C4-2B (cell line): ENCODE data around the gene MPP2.

Experiments
- H3K27ac ChIP-seq: fragments of 450-650 bp; 2 replicates; pipeline ENCODE4 v1.5.1; 2017
- ZFX ChIP-seq: fragments of 450-650 bp; IDR thresholded peaks from 2 replicates; pipeline ENCODE4 v1.6.1; 2017
- TF ChIP-seq, protein P1 (sequence below): fragments of 450-650 bp; conservative IDR thresholded peaks from 2 replicates; pipeline ENCODE4 v1.5.1; 2017; ENCODE audit warnings: mild to moderate bottlenecking

MPP2 gene

DNA sequence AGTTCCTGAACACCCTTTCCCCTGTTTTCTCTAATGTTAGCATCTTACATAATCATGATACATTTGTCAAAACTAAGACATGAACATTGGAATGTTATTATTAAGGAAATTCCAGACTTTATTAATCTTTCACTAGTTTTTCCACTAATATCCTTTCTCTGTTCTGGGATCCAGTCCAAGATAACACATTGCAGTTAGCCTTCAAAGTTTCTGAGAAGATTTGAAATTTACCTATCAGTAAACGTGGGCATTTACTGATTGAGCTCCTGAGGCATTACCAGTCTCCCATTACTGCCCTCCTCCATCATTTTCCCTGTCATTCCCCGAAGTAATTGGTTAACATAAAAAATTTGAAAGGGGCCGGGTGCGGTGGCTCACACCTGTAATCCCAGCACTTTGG lies 66.1 kb downstream of the MPP2 start:
- no peak for TF ChIP-seq ZFX
- TF ChIP-seq, protein P1, sequence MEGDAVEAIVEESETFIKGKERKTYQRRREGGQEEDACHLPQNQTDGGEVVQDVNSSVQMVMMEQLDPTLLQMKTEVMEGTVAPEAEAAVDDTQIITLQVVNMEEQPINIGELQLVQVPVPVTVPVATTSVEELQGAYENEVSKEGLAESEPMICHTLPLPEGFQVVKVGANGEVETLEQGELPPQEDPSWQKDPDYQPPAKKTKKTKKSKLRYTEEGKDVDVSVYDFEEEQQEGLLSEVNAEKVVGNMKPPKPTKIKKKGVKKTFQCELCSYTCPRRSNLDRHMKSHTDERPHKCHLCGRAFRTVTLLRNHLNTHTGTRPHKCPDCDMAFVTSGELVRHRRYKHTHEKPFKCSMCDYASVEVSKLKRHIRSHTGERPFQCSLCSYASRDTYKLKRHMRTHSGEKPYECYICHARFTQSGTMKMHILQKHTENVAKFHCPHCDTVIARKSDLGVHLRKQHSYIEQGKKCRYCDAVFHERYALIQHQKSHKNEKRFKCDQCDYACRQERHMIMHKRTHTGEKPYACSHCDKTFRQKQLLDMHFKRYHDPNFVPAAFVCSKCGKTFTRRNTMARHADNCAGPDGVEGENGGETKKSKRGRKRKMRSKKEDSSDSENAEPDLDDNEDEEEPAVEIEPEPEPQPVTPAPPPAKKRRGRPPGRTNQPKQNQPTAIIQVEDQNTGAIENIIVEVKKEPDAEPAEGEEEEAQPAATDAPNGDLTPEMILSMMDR: no peak
- peak overlapping the region; percentile 84; the same call in 1 of the 2 replicates for H3K27ac ChIP-seq

DNA sequence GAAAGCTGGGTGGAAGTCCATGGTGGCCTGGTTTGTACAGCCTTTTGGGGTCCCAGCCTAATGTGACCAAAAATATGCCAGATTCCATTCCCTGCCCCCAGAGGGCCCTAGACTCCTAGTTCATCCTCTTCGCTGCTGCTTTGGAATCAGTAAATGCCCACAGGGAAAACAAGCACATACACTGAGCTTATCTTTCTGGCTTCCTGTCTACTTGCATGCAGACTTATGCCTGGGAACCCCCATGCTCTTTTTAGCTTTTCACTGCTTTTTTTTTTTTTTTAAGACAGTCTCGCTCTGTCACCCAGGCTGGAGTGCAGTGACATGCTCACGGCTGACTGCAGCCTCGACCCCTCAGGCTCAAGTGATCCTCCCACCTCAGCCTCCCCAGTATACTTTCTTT lies 66.5 kb downstream of the MPP2 start:
- H3K27ac ChIP-seq: peak overlapping the region; percentile 84
- TF ChIP-seq ZFX: no peak
- TF ChIP-seq, protein P1: peak; percentile 42

DNA sequence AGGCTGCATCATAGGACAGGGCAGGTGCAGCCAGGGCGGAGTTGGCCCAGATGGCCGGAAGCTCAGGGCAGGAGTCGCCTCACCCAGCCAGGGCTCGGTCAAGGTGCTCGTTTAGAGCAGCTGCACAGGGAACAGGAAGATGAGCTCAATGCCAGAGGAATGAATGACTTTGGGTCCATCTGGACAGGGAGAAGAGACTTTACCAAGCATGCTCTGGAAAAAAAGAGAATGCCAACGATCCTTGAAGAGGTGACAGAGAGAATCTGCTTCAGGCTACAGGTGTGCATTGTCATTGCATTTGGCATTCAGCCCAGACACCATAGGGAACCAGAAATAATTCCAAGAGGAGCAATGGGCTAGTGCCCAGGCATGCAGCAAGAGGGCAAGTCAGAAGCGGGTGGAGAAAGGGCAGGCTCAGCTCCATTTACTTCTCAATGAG lies 67.6 kb downstream of the MPP2 start:
- H3K27ac ChIP-seq: peak overlapping the region; percentile 84
- TF ChIP-seq, protein P1: no peak
- TF ChIP-seq ZFX: no peak

DNA sequence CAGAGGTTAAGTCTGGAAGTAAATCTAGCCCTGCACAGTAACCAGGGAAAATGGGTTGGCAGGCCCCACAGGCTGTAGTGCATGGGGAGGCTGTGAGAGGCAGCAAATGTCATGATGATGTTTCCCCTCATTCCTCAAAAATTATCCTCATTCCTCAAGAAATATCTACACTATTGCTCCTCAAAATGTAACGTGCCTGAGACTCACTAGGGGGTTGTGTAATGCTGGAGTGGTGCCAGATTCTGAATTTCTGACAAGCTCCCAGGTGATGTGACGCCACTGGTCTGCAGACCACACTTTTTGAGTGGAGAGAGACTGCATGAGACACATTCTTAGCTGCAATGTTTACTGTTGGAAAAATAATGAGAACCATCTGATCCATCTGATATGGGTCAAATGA lies 73.2 kb downstream of the MPP2 start:
- TF ChIP-seq, protein P1: no peak
- TF ChIP-seq ZFX: no peak

DNA sequence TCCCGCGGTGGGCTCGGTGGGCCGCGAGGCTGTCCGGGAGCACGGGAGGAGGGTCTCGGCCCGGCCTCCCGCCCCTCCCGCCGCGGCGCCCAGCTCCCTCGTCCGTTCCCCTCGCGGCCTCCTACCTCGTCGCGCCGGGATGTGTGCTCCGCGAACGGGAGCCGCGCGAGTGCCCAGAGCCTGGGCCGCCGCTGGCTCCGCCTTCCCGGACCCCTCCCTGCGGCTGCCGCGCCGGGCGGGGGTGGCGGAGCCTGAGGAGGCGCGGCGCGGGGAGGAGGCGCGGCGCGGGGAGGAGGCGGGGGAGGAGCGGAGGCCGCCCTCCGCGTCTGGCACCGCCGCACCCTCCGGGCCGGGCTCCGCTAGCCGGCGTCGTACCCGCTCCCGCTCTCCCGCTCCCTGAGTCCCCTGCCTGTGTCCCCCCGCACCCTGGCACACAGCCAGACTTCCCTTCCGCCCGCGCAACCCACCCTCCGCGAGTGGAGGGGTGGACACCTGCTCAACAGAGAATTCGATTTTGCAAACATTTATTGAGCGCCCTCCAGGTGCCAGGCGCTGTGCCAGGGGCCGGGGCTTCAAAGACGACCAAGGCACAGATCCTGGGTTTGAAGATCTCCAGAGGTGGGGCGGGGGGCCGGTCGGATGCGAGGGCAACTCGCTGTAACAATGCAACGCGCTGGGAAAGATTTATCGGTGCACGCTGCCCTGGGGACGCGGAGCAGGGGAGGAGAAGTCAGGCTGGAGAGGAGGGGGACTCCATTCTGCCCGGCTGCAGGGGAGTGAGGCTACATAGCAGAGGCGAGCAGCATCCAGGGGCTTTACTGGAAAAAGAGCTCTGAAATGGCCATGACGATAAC lies 74.1 kb downstream of the MPP2 start, which contains the start of gene MPP3:
Gene MPP3 (minus strand): TSS at position 171 of the 854 bp plus-strand sequence. CDS start 1,240 bp downstream, outside the sequence.
- peak; percentile 79; the same call in 1 of the 2 replicates for TF ChIP-seq ZFX
- TF ChIP-seq, protein P1: no peak; the same call in 1 of the 2 replicates
- peak within 1 kb of the TSS; percentile 75 for H3K27ac ChIP-seq

More for the DNA sequence above, 73.2 kb downstream of the MPP2 start:
- H3K27ac ChIP-seq: peak overlapping the region; percentile 75; the same call in 1 of the 2 replicates

DNA sequence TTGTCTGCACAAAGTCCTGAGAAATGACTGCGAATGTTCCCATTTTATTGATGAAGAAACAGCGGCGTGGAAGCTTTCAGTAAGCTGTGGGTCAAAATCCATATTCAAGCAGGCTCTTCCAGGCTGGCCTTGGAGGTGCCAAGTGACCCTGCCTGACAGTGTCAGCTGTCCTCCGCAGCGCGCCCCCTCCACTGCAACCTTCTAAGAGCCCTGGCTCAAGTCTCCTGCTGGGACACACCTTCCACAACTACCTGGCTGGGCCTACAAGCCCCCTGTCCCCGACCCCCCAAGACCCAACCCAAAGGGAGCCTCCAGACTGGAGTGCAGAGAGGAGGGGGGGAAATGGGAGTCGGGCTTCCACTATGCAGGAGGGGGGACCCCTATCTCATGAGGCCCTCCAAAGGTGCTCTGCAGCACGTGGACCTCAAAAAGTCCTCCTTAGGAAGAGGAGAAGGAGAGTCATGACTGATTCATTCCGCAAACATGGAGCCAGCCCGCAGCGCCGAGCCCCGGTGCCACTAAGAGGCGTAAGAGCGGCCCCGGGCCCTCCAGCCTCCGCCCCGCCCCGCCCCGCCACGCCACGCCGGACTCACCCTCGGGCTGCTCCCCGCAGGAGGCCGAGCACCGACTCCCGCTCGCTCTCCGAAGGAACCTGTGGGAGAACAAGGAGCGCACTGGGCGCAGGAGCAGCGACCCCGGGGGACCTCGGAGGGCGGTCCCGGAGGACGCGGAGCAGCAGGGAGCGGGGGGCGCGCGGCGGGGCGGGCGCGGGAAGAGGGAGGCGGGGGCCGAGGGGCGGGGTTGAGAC lies 75.0 kb downstream of the MPP2 start:
- H3K27ac ChIP-seq: peak overlapping the region; percentile 75
- no peak for TF ChIP-seq ZFX
- TF ChIP-seq, protein P1: no peak
